ENCODE measurements around the gene PLA2G3.

DNA sequence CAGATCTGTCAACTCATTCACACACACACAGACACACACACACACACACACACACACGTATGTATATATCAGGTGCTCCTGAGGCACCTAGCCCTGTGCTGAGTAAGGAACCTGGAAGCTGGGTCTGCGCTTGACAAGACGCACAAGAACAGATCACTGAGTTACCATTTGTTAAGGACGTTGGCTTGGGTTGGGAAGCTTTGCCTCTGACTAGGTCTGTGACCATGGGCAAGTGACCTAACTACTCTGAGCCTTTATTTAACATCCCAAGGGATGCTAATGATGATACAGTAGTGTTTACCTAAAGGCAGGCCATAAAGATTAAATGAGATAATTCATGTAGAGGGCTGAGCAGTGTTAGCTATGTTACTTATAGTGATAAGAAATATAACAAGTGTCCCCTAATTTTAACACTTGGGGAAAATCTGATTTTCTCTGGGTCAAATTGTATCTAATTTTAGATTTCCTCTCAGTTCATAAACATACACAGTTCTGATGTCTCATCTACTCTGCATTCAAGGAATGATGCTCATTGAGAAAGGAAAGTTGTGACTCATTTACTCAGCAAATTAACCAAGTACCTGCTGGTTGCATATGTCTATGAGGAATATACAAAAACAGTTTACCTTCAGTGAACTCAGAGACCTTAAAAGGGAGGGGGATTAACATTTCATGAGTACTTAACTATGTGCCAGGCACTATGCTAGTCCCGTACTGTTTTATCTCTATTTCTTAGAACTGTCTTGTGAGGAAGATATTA is 33.3 kb upstream of the PLA2G3 start:
- TF ChIP-seq, protein P1, sequence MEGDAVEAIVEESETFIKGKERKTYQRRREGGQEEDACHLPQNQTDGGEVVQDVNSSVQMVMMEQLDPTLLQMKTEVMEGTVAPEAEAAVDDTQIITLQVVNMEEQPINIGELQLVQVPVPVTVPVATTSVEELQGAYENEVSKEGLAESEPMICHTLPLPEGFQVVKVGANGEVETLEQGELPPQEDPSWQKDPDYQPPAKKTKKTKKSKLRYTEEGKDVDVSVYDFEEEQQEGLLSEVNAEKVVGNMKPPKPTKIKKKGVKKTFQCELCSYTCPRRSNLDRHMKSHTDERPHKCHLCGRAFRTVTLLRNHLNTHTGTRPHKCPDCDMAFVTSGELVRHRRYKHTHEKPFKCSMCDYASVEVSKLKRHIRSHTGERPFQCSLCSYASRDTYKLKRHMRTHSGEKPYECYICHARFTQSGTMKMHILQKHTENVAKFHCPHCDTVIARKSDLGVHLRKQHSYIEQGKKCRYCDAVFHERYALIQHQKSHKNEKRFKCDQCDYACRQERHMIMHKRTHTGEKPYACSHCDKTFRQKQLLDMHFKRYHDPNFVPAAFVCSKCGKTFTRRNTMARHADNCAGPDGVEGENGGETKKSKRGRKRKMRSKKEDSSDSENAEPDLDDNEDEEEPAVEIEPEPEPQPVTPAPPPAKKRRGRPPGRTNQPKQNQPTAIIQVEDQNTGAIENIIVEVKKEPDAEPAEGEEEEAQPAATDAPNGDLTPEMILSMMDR (IDR thresholded peaks at IDR 0.05), result no peak
- TF ChIP-seq EP300 (IDR thresholded peaks at IDR 0.05; ENCODE audit: low read depth), result no peak
- no peak for TF ChIP-seq POLR2A (IDR thresholded peaks at IDR 0.05)
